KMS-11 (cell line): ENCODE measurements around the gene SLC8B1.

Source experiments
- H2AFZ ChIP-seq: fragments of 200-600 bp; sonication (generic); 2 replicates; pipeline ENCODE4 v1.6.1; 2016; ENCODE audit warnings: antibody characterized with exemption, mixed run types, low read depth
- H3K27ac ChIP-seq: fragments of 200-600 bp; sonication (generic); 2 replicates; pipeline ENCODE4 v1.6.1; 2016; ENCODE audit warnings: mild to moderate bottlenecking, mixed run types
- H3K27me3 ChIP-seq: fragments of 200-600 bp; sonication (generic); 2 replicates; pipeline ENCODE4 v1.6.1; 2017; ENCODE audit warnings: mild to moderate bottlenecking, low read depth, mixed run types, moderate library complexity; ENCODE audit not compliant: insufficient read depth
- H3K36me3 ChIP-seq: fragments of 200-600 bp; sonication (generic); 2 replicates; pipeline ENCODE4 v1.6.1; 2017; ENCODE audit warnings: mild to moderate bottlenecking, mixed run types; ENCODE audit not compliant: insufficient read depth
- H3K4me1 ChIP-seq: fragments of 200-600 bp; sonication (generic); 2 replicates; pipeline ENCODE4 v1.6.1; 2016; ENCODE audit warnings: mild to moderate bottlenecking, low read depth, mixed run types; ENCODE audit not compliant: poor library complexity, severe bottlenecking
- H3K4me2 ChIP-seq: fragments of 200-600 bp; sonication (generic); 2 replicates; pipeline ENCODE4 v1.7.0; 2016; ENCODE audit warnings: mild to moderate bottlenecking, mixed run types
- H3K4me3 ChIP-seq: fragments of 200-600 bp; sonication (generic); IDR thresholded peaks from 2 replicates; pipeline ENCODE4 v1.6.1; 2017; ENCODE audit warnings: low read depth, low read length, mixed read lengths; ENCODE audit not compliant: insufficient read depth
- H3K79me2 ChIP-seq: fragments of 200-600 bp; sonication (generic); 2 replicates; pipeline ENCODE4 v1.6.1; 2016; ENCODE audit warnings: low read depth, mixed run types; ENCODE audit not compliant: insufficient read depth
- H3K9ac ChIP-seq: fragments of 200-600 bp; sonication (generic); 2 replicates; pipeline ENCODE4 v1.6.1; 2016; ENCODE audit warnings: mild to moderate bottlenecking, mixed run types
- H4K20me1 ChIP-seq: fragments of 200-600 bp; sonication (generic); 2 replicates; pipeline ENCODE4 v1.6.1; 2016; ENCODE audit warnings: mild to moderate bottlenecking, mixed run types; ENCODE audit not compliant: insufficient read depth
- CTCF ChIP-seq: fragments of 200-600 bp; sonication (generic); conservative IDR thresholded peaks from 2 replicates; pipeline ENCODE4 v1.6.1; 2017; ENCODE audit warnings: low read depth, mild to moderate bottlenecking, antibody characterized with exemption, low read length, moderate library complexity, mixed read lengths

Gene SLC8B1

GRCh38 chr12:113287899-113288282, 47.0 kb downstream of the SLC8B1 start:
- no peak overlapping the region for H2AFZ ChIP-seq
- no peaks in the 10 kb centered on the region for H4K20me1 ChIP-seq
- no peak overlapping the region for H3K9ac ChIP-seq
- H3K4me2 ChIP-seq = no peak overlapping the region
- H3K27me3 ChIP-seq = no peaks in the 10 kb centered on the region
- no peak for TF ChIP-seq CTCF
- H3K79me2 ChIP-seq = no peaks in the 10 kb centered on the region
- no peak overlapping the region for H3K4me3 ChIP-seq
- H3K36me3 ChIP-seq = no peaks in the 10 kb centered on the region
- no peak overlapping the region for H3K27ac ChIP-seq
- H3K4me1 ChIP-seq = no peaks in the 10 kb centered on the region

- Histone ChIP-seq H3K4me2 (no peak overlapping the region), H3K4me3 (no peak overlapping the region), H3K9ac (no peak overlapping the region)
Measured at GRCh38 chr12:113287146-113287898, 47.6 kb downstream of the SLC8B1 start.

GRCh38 chr12:113286712-113287111, 48.2 kb downstream of the SLC8B1 start:
- Histone ChIP-seq H3K27ac (no peak overlapping the region), H2AFZ (no peak overlapping the region), H3K4me3 (no peak overlapping the region), H3K4me1 (no peaks in the 10 kb centered on the region), H3K79me2 (no peaks in the 10 kb centered on the region), H3K9ac (no peak overlapping the region), H4K20me1 (no peaks in the 10 kb centered on the region), H3K27me3 (no peaks in the 10 kb centered on the region), H3K4me2 (no peak overlapping the region), H3K36me3 (no peaks in the 10 kb centered on the region)
- TF ChIP-seq CTCF = no peak

More at GRCh38 chr12:113287146-113287898, 47.6 kb downstream of the SLC8B1 start:
- H3K79me2 ChIP-seq = no peaks in the 10 kb centered on the region
- H3K36me3 ChIP-seq = no peaks in the 10 kb centered on the region
- H3K27ac ChIP-seq = no peak overlapping the region
- no peak for TF ChIP-seq CTCF
- no peaks in the 10 kb centered on the region for H4K20me1 ChIP-seq
- no peaks in the 10 kb centered on the region for H3K4me1 ChIP-seq
- H3K27me3 ChIP-seq = no peaks in the 10 kb centered on the region
- H2AFZ ChIP-seq = no peak overlapping the region

GRCh38 chr12:113285679-113286610, 49.0 kb downstream of the SLC8B1 start:
- no peak overlapping the region for H3K27ac ChIP-seq
- no peaks in the 10 kb centered on the region for H3K4me1 ChIP-seq
- H3K4me3 ChIP-seq = no peak overlapping the region
- no peak overlapping the region for H3K9ac ChIP-seq
- no peaks in the 10 kb centered on the region for H4K20me1 ChIP-seq
- TF ChIP-seq CTCF = no peak
- H3K4me2 ChIP-seq = no peak overlapping the region
- H3K36me3 ChIP-seq = no peaks in the 10 kb centered on the region
- H3K79me2 ChIP-seq = no peaks in the 10 kb centered on the region
- H3K27me3 ChIP-seq = no peaks in the 10 kb centered on the region
- H2AFZ ChIP-seq = no peak overlapping the region
